HEK293T (cell line): ENCODE results near the gene ADAM11.

Experiments
- FOXM1 ChIP-seq: fragments of 450-650 bp; IDR thresholded peaks from 2 replicates; pipeline ENCODE4 v1.6.1; 2017; ENCODE audit warnings: mild to moderate bottlenecking, borderline replicate concordance
- NFRKB ChIP-seq: fragments of 450-650 bp; IDR thresholded peaks from 2 replicates; pipeline ENCODE4 v1.6.1; 2016; ENCODE audit warnings: mild to moderate bottlenecking, moderate library complexity
- SP1 ChIP-seq: fragments of 450-650 bp; IDR thresholded peaks from 2 replicates; pipeline ENCODE4 v1.6.1; 2017

- TF ChIP-seq FOXM1 (no peak), NFRKB (no peak), SP1 (no peak)
Measured at GRCh38 chr17:44751806-44752205, 7.0 kb upstream of the ADAM11 start.
